HUES48 (cell line): ENCODE results near the gene HS3ST6.
A peak's percentile ranks its signal among the peaks of the same experiment; 100 is the strongest.
"Not testable (repeated sequence)": the region's sequence is repeated elsewhere in the genome, so short reads cannot be mapped to it uniquely, and the experiment has no call there.

Experiments used
- H3K27ac ChIP-seq: one replicate; pipeline ENCODE4 v1.7.0; 2013; ENCODE audit warnings: low read depth, low read length, inconsistent platforms
- H3K27me3 ChIP-seq: 2 replicates; pipeline ENCODE4 v1.6.1; 2013; ENCODE audit warnings: mild to moderate bottlenecking, low read length; ENCODE audit not compliant: control insufficient read depth, insufficient read depth
- H3K36me3 ChIP-seq: 2 replicates; pipeline ENCODE4 v1.6.1; 2013; ENCODE audit warnings: low read length; ENCODE audit not compliant: control insufficient read depth, insufficient read depth
- H3K4me1 ChIP-seq: 2 replicates; pipeline ENCODE4 v1.6.1; 2013; ENCODE audit warnings: mild to moderate bottlenecking, low read length; ENCODE audit not compliant: control insufficient read depth, insufficient read depth
- H3K4me3 ChIP-seq: 2 replicates; pipeline ENCODE4 v1.5.1; 2013; ENCODE audit warnings: mild to moderate bottlenecking, low read depth, low read length
- H3K9ac ChIP-seq: 2 replicates; pipeline ENCODE4 v1.6.1; 2013; ENCODE audit warnings: mild to moderate bottlenecking, low read depth, low read length, moderate library complexity
- H3K9me3 ChIP-seq: 2 replicates; pipeline ENCODE4 v1.6.1; 2013; ENCODE audit warnings: low read length; ENCODE audit not compliant: control insufficient read depth, insufficient read depth

HS3ST6 gene

DNA sequence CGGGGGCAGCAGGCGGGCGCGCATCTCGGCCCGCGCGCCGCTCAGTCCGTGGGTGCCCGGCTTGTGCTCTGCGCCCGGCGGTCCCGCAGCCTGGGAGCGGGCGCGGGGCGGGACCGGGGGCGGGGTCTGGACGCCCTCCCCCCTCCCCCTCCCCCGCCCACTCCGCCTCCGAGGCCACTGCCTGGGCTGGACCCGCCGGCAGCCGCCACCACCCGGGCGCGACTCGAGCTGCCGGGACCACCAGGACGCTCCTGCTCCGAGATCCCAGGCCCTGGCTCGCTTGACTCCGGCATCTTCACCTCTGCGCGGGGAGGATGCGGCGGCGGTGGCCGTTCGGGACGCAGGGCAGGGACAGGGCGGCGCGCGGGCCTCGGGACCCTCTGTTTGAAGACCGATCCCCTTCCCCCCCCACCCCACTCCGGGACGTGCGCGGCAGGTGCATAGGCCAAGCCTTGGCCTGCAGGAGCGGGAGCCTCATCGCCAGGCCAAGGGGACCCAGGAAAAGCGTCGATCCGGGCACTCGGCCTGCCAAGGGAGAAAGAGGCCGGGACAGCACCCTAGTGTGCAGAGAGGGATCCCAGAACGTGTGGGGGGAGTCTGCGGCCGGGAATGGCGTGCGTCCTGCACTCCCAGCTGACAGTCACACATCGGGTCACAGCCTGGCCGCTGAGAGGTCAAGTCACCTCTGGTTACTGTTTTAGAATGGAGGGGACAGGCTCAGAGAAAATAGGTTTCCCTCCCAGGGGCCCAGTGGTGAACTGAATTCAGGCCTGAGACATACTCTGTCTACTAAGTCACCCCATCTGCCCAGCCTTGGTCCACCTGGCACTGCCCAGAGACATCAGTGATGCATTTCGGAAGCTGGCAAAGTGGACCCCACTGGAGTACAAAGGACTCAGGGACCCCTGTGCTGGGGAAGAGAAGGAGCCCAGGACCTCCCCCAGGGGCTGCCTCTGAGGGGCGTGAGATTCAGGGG lies at the start of gene HS3ST6:
TSS of gene HS3ST6 (minus strand) at position 65 of the 976 bp plus-strand sequence. CDS start 92 bp downstream, outside the sequence.
- H3K9me3 ChIP-seq, result no peaks in the 10 kb centered on the region
- H3K27me3 ChIP-seq, result peaks cover 86% of the 10 kb centered on the region
- H3K4me1 ChIP-seq, result peaks cover 23% of the 10 kb centered on the region
- H3K27ac ChIP-seq, result no peak within 1 kb of the TSS
- H3K4me3 ChIP-seq, result peak within 1 kb of the TSS; percentile 50
- no peak within 1 kb of the TSS for H3K9ac ChIP-seq
- H3K36me3 ChIP-seq, result no peaks in the 10 kb centered on the region

DNA sequence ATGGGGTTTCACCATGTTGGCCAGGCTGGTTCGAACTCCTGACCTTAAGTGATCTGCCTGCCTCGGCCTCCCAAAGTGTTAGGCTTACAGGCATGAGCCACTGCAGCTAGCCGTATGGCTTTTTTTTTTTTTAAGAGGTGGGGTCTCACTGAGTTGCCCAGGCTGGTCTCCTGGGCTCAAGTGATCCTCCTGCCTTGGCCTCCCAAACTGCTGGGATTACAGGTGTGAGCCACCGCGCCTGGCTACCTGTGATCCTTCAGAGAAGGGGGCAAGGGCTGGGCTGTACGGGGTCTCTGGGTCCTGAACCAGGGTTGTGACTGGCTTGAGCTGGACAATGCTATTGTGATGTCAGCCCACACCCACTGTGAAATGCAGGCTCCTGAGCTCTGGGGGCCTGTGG lies 48.2 kb upstream of the HS3ST6 start, which contains the start of gene RNF151:
TSS of gene RNF151 (plus strand) at position 397 of the 400 bp plus-strand sequence. CDS start 26 bp downstream, outside the sequence.
- Histone ChIP-seq H3K27me3 (no peaks in the 10 kb centered on the region), H3K4me1 (peaks cover 10% of the 10 kb centered on the region), H3K9ac (0 out of 2 replicates have a peak within 1 kb of the TSS, but pooled peaks have one; percentile 95), H3K4me3 (peak within 1 kb of the TSS; percentile 84), H3K9me3 (no peaks in the 10 kb centered on the region), H3K36me3 (peaks cover 28% of the 10 kb centered on the region), H3K27ac (no peak within 1 kb of the TSS)

DNA sequence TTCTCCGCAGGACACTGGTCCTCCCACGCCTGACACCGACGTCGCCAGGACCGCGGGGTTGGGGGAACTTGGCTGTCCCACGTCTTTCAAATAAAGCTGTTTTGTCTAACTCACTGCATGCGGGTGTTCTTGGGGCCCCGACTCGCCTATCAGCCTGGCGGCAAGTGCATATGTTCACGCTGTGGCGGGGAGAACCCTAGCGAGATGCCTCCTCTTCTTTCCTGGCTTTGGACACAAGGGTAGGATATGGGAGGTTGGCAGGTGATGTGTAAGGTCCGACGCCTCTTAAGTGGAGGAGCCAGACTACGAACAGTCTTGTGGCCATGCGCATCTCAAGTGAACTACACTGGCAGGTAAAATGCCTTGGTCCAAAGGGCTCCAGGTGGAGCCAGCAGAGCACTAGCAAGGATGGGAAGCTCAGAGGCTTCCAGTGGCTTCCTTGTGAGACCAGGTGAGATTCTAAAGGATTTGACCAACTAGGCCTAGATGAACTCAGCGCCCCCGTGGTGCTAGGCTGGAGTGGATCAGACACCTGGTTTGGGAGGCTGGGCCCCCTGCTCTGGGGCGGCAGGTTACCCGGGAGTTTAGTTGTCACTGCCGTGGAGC lies 47.3 kb upstream of the HS3ST6 start:
- peak overlapping the region; percentile 95 for H3K9ac ChIP-seq

DNA sequence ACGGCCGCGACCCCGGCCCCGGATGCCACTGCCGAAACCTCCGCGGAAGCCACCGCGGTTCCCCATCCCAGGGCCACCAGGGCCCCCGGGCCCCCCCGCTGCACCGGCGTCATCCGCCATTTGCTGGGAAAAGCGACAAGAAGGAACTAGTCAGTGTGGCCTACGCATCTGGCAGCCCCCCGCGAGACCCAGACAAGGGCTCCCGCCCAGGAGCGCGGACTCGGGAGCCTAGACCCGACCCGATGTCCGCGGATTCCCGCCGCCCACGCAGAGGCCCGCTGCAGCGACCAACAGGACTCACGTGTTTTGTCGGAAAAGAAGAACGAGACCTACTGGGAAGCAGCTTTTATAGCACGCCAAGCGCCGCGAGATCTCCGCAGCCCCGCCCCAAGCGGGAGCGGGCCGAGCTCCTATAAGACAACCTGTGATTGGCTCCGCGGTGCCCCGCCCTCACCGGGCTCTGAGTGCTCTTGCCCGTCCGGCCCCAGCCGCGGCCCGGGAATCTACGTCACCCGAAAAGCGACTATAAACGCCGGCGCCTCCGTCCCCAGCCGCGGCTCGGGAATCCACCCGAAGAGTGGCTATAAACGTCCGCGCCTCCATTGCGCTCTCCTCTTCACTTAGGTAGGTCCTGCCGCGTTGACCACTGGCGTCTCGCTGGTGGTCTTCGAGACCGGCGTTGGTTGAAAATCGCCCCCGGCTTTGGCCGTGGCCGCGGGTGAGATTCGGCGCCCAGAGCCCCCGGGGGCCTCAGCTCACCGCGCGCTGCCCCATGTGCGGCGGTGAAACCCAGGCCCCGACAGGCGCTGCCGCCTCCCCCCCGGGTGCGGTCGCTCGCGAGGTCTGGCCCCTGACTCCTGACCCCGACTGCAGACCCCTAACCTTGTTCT lies 46.5 kb upstream of the HS3ST6 start, which contains the start of gene RPS2:
TSS of gene RPS2 (minus strand) at position 321 of the 890 bp plus-strand sequence. CDS start at position 120, 201 bp downstream.
- Histone ChIP-seq H3K4me3 (peak within 1 kb of the TSS; percentile 84), H3K4me1 (peaks cover 13% of the 10 kb centered on the region), H3K27me3 (no peaks in the 10 kb centered on the region), H3K9ac (peak within 1 kb of the TSS; percentile 99), H3K9me3 (no peaks in the 10 kb centered on the region), H3K36me3 (peaks cover 32% of the 10 kb centered on the region), H3K27ac (peak within 1 kb of the TSS; percentile 97)

More for the DNA sequence above, 47.3 kb upstream of the HS3ST6 start:
- H3K36me3 ChIP-seq, result peaks cover 32% of the 10 kb centered on the region
- no peaks in the 10 kb centered on the region for H3K9me3 ChIP-seq
- peak overlapping the region; percentile 97 for H3K27ac ChIP-seq
- H3K27me3 ChIP-seq, result no peaks in the 10 kb centered on the region
- H3K4me3 ChIP-seq, result peak overlapping the region; percentile 84
- peaks cover 13% of the 10 kb centered on the region for H3K4me1 ChIP-seq

DNA sequence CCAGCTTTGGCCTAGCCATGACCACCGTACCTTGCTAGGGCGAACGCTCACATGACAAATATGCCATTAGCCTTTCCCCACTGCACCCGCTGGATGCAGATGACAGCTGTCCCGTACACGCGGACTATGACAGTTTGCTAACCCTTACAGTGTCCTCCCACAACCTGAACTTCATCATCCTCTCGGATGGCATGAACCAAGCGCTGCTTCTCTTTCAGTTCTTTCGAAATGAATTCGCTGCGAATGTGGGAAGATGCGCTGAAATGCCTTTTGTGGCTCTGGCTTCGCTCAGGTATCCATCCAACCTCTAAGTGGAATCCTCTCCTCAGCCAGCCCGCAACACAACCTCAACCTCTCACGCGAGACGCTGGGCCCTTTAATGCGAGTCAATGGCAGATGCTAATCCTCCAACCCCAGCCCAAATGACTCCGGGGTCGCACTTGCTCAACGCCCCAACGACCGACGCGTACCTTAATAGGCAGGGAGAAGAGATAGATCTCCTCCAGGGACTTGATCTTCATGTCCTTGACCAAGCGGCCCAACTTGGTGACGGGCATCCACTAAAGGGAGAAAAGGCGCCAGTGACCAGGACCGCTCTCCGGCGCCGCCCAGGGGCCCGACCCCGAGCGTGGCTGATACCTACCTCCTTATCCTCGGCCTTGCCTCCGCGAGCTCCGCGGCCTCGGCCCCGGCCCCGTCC lies 45.7 kb upstream of the HS3ST6 start:
- H3K36me3 ChIP-seq, result peaks cover 32% of the 10 kb centered on the region
- H3K9ac ChIP-seq, result peak overlapping the region; percentile 99
- peak overlapping the region; percentile 84 for H3K4me3 ChIP-seq
- H3K27me3 ChIP-seq, result no peaks in the 10 kb centered on the region
- no peaks in the 10 kb centered on the region for H3K9me3 ChIP-seq
- H3K27ac ChIP-seq, result peak overlapping the region; percentile 97
- H3K4me1 ChIP-seq, result peaks cover 14% of the 10 kb centered on the region

GRCh38 chr16:1962161-1963153 lies 44.2 kb upstream of the HS3ST6 start:
- not testable (repeated sequence) for H3K27me3 ChIP-seq, H3K9me3 ChIP-seq
- peaks cover 18% of the 10 kb centered on the region for H3K4me1 ChIP-seq
- H3K27ac ChIP-seq, result peak overlapping the region; percentile 97
- peaks cover 32% of the 10 kb centered on the region for H3K36me3 ChIP-seq
- H3K9ac ChIP-seq, result peak overlapping the region; percentile 99
- H3K4me3 ChIP-seq, result peak overlapping the region; percentile 84

GRCh38 chr16:1961651-1962067 lies 43.4 kb upstream of the HS3ST6 start:
- peaks cover 18% of the 10 kb centered on the region for H3K4me1 ChIP-seq
- H3K4me3 ChIP-seq, result peak overlapping the region; percentile 33
- peaks cover 32% of the 10 kb centered on the region for H3K36me3 ChIP-seq
- H3K27ac ChIP-seq, result peak overlapping the region; percentile 97
- H3K9me3 ChIP-seq, result no peaks in the 10 kb centered on the region
- H3K9ac ChIP-seq, result no peak overlapping the region
- no peaks in the 10 kb centered on the region for H3K27me3 ChIP-seq

DNA sequence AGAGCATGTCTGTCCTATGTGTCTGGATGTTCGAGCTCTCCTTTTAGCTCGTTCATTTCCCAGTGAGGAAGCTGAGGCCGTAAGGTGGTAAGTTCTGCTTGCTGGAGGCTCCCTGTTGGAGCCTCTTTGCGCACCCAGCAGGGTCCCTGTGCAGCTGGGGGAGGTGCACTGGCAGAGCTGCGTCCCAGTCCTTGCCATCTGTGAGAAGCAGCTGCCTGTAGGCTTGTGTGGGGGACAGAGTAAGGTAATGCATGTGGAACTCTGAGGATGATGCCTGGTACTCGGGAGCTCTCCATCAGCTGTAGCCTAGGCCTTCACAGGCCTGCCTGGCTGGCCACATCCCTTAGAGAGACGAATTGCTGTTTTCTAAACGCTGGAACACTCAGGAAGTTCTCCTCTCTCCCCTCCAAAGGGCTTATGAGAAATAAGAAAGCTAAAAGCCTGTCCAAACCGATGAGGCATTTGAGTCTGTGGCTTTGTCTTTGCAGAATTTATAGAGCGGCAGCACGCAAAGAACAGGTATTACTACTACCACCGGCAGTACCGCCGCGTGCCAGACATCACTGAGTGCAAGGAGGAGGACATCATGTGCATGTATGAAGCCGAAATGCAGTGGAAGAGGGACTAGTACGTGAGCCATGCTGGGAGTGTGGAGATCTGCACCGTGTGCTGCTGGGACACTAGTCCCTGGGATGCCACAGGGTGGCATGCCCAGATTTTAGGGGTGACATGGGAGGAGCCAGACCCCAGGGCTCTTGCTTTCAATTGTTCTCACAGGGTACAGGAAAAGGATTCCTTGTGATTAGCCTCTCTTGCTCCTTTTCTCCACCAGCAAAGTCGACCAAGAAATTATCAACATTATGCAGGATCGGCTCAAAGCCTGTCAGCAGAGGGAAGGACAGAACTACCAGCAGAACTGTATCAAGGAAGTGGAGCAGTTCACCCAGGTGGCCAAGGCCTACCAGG lies 42.7 kb upstream of the HS3ST6 start:
- Histone ChIP-seq H3K27me3 (no peaks in the 10 kb centered on the region), H3K9me3 (no peaks in the 10 kb centered on the region), H3K27ac (peak overlapping the region; percentile 97)

More for the DNA sequence above, 42.7 kb upstream of the HS3ST6 start:
- Histone ChIP-seq H3K4me3 (peak overlapping the region; percentile 87), H3K4me1 (peaks cover 18% of the 10 kb centered on the region), H3K9ac (peak overlapping the region; percentile 89), H3K36me3 (peaks cover 32% of the 10 kb centered on the region)
